WI38 (cell line): ENCODE data around the gene CCR9.

Experiments
- H3K4me3 ChIP-seq: 2 replicates; pipeline ENCODE4 v1.5.1; 2011; ENCODE audit warnings: low read depth, mild to moderate bottlenecking, control low read depth, low read length
- TF ChIP-seq, protein P1 (sequence below): IDR thresholded peaks from 2 replicates; pipeline ENCODE4 v1.5.1; 2012; ENCODE audit warnings: low read depth, mild to moderate bottlenecking, control low read depth, low read length

CCR9 gene, protein sequence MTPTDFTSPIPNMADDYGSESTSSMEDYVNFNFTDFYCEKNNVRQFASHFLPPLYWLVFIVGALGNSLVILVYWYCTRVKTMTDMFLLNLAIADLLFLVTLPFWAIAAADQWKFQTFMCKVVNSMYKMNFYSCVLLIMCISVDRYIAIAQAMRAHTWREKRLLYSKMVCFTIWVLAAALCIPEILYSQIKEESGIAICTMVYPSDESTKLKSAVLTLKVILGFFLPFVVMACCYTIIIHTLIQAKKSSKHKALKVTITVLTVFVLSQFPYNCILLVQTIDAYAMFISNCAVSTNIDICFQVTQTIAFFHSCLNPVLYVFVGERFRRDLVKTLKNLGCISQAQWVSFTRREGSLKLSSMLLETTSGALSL

DNA sequence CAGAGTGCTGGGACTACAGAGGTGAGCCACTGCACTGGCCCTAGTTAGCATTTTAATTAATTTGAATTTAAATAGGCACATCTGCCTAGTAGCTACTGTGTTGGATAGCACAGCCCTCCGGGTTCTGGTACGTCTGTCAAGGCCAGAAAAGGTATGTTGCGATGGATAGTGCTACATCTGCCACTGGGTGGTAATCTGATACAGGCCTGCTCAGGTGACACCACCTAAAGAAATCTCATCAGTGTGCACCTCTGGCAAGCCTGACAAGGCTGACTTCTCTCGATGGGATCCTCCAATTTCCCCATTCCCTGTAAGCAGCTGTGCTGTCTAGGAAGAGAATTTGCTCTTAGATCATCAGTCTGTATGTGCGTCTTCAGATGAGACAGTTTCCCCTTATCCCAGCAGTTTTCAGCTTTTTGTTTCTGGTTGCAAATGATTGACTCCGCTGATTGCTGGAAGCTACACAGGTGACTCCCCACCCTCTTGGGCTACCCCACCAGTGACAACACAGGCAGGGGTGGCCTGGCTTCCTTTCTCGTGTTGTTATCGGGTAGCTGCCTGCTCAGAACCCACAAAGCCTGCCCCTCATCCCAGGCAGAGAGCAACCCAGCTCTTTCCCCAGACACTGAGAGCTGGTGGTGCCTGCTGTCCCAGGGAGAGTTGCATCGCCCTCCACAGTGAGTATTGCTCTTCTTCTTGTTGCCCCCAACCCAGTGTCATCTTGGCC, at the start of gene CCR9:
Gene CCR9 (plus strand): TSS at position 565 of the 727 bp plus-strand sequence. CDS start 8,391 bp downstream, outside the sequence.
- no peak within 1 kb of the TSS for H3K4me3 ChIP-seq
- TF ChIP-seq, protein P1, sequence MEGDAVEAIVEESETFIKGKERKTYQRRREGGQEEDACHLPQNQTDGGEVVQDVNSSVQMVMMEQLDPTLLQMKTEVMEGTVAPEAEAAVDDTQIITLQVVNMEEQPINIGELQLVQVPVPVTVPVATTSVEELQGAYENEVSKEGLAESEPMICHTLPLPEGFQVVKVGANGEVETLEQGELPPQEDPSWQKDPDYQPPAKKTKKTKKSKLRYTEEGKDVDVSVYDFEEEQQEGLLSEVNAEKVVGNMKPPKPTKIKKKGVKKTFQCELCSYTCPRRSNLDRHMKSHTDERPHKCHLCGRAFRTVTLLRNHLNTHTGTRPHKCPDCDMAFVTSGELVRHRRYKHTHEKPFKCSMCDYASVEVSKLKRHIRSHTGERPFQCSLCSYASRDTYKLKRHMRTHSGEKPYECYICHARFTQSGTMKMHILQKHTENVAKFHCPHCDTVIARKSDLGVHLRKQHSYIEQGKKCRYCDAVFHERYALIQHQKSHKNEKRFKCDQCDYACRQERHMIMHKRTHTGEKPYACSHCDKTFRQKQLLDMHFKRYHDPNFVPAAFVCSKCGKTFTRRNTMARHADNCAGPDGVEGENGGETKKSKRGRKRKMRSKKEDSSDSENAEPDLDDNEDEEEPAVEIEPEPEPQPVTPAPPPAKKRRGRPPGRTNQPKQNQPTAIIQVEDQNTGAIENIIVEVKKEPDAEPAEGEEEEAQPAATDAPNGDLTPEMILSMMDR = no peak

DNA sequence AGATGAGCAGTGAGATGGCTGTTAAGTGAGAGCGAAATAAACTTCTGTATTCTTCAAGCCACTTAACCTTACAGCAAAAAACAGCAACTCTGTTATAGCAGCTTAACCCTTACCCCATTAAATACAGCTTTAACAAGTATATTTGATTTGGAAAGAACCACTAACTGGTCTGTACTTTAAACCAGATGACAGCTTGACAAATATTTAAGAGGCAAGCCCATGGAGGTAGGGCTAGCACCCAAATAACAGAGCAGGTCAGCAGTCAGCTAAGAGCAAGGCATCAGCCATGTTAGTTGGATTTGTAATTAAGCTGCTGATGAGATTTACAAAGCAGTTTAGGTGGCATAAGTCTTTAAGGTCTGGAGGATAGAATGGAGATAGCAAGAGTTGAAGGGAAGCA, 47.9 kb upstream of the CCR9 start:
- no peak overlapping the region for H3K4me3 ChIP-seq
- TF ChIP-seq, protein P1 = no peak

DNA sequence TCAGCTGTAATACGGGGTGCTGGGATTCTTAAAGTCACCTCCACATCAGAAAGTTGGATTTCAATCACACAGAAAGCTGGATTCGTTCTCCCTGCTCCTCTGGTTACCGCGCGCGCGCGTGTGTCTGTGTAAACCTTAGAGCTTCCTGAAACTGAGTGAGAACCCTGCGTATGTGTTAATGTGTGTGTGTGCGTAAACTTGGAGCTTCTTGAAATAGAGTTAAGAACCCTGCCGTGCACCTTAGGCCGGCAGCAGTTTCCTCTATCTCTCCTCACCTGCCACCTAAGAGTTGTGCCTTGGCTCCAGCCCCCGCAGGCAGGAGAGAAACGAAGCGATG, 45.0 kb upstream of the CCR9 start:
- TF ChIP-seq, protein P1 = no peak
- H3K4me3 ChIP-seq = peak overlapping the region; percentile 75

DNA sequence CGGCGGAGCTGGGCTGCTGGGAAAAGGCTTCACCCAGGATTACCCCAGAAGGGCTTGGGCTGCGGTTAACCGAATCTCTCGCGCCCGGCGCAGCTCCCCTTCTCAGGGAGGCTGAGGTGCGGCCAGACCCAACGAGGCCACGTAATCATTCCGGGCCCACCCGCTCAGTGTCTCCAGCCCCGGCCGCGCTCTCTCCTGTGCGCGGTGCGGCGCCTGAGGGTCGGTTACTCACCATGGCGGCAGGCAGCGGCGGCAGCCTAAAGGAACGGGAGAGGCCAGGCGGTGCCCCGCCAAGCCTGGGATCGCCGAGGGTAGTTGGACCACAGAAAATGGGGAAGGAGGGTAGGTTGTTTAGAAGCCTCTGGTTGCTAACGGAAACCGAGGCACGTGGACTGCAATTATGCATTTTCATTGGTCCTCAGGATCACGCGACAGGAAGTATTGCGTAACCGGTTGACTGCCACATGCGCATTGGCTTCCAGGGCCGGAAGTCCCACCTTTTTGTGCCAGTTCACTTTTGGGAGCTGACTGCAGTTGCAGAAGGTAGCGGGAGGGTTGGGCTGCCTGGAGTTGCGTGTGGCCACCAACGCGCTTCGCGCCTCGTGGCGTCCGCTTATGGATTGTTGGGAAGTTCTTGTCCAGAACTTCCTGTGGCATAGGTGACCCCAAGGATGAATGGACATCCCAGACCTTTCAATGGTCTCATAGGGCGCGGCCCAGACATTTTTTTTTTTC, 44.4 kb upstream of the CCR9 start, which contains the start of gene LZTFL1:
Gene LZTFL1 (minus strand): TSS at position 363 of the 735 bp plus-strand sequence. CDS start 128 bp downstream, at position 235.
- TF ChIP-seq, protein P1 = no peak
- H3K4me3 ChIP-seq = peak within 1 kb of the TSS; percentile 75

DNA sequence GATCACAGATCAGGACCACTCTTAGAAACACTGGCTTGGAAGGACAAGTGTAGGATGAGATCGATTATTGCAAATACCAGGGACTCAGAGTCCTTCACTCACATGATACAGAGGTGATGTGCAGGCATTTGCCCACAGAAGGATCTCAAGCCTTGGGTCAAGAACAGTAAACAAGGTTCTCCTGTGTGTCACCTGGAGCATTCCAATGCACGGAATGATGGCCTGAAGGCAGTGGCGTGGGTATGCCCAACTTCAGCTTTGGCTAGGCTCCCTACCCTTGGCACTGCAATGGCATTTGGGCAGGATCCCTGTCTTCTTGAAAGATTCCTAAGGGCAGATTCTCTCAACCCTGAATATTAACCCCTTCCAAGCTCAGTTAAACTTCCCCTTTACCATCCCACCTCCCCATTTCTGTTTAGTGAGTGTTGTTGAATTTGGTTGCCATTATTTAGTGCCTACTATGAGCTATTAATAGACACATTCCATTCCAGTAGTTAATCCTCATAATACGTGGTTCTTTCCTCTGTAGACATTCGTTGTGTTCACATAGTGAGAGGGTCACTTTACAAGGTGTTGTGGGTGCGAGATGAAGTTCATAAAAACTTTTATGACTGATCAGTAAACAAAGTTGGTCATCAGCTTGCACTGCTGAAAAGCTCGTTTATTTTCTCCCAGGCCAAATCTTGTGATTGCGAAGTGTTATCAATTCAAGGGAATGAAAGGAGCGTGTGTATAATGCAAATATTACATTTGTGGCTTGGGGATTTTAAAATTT, 43.3 kb upstream of the CCR9 start:
- TF ChIP-seq, protein P1 = no peak

DNA sequence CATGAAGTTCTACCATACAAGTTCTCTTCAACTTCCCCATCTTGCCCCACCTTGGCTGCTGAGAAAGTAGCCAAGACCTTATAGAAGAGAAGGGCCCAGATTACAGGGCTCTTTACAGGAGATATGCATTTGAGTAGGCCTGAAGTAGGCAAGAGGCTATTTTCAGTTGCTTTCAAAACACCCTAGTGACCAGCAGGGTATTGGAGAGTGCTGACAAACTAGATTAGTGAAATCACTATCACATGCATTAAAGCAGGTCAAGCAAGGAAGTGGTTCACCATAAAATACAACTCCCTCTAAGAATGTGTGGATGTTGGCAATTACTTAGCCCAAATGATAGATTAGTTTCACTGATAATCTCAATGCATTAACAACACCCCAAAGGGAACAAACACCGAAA, 41.7 kb upstream of the CCR9 start:
- TF ChIP-seq, protein P1 = no peak
- H3K4me3 ChIP-seq = no peak overlapping the region

More for the DNA sequence above, 43.3 kb upstream of the CCR9 start:
- no peak overlapping the region for H3K4me3 ChIP-seq
